Measurements from ENCODE around the gene SMARCA1. TPM values are rescaled to one million over a fixed set of nuclear protein-coding genes. Genes with fewer than 3 reads are reported as not detected.
A peak's percentile ranks its signal among the peaks of the same experiment; 100 is the strongest.

SMARCA1 gene, protein sequence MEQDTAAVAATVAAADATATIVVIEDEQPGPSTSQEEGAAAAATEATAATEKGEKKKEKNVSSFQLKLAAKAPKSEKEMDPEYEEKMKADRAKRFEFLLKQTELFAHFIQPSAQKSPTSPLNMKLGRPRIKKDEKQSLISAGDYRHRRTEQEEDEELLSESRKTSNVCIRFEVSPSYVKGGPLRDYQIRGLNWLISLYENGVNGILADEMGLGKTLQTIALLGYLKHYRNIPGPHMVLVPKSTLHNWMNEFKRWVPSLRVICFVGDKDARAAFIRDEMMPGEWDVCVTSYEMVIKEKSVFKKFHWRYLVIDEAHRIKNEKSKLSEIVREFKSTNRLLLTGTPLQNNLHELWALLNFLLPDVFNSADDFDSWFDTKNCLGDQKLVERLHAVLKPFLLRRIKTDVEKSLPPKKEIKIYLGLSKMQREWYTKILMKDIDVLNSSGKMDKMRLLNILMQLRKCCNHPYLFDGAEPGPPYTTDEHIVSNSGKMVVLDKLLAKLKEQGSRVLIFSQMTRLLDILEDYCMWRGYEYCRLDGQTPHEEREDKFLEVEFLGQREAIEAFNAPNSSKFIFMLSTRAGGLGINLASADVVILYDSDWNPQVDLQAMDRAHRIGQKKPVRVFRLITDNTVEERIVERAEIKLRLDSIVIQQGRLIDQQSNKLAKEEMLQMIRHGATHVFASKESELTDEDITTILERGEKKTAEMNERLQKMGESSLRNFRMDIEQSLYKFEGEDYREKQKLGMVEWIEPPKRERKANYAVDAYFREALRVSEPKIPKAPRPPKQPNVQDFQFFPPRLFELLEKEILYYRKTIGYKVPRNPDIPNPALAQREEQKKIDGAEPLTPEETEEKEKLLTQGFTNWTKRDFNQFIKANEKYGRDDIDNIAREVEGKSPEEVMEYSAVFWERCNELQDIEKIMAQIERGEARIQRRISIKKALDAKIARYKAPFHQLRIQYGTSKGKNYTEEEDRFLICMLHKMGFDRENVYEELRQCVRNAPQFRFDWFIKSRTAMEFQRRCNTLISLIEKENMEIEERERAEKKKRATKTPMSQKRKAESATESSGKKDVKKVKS
- total RNA-seq (2013; cell fraction: nucleolus; rRNA removed): 4.4 and 4.9 TPM in 2 replicates
- total RNA-seq (2014; rRNA removed) (not detected in 2 replicates), total RNA-seq (2014; rRNA removed; fragmentation: Illumina TruSeq; extraction: Trizol) (0.04 TPM in 1 of 2 replicates, not detected in the other), total RNA-seq (2021) (0.31 and 0.40 TPM in 2 replicates), polyA plus RNA-seq (2011; rRNA removed) (0.22 and 0.43 TPM in 2 replicates), polyA plus RNA-seq (2014; fragmentation: Illumina TruSeq; extraction: Trizol) (0.03 TPM in 1 of 2 replicates, not detected in the other), polyA plus RNA-seq (2014; fragmentation: Nextera tagmentation; extraction: Ambion mirVana) (under 1 TPM in 1 of 2 experiments, not detected in 1; 0.02 TPM), polyA plus RNA-seq (2014; rRNA removed) (not detected in 2 replicates), polyA plus RNA-seq (2016; fragmentation: Nextera tagmentation; extraction: Ambion mirVana) (under 1 TPM; 0.08 to 0.09 TPM), polyA minus RNA-seq (2011; rRNA and poly(A)+ RNA removed) (0.10 and 0.29 TPM in 2 replicates), Bru-seq, nascent RNA (percentile 33 among the genes with signal in this experiment), BruChase-seq, experiment 1, labeled RNA remaining after a 6-hour chase (percentile 38 among the genes with signal in this experiment), BruChase-seq, experiment 2, labeled RNA remaining after a 2-hour chase (percentile 36 among the genes with signal in this experiment)
- not detected for polyA plus RNA-seq (2011; ENCODE audit: low read depth)
- 0.10 and 0.13 TPM in 2 replicates for polyA plus RNA-seq (2011; cell fraction: cytosol; rRNA removed)
- polyA plus RNA-seq (2011; cell fraction: nucleus; rRNA removed): 0.07 and 0.32 TPM in 2 replicates
- polyA plus RNA-seq (2012): 0.05 and 0.14 TPM in 2 replicates
- not detected in 2 replicates for polyA minus RNA-seq (2011; cell fraction: cytosol; rRNA and poly(A)+ RNA removed)
- polyA minus RNA-seq (2011; cell fraction: nucleus; rRNA and poly(A)+ RNA removed): 0.12 and 0.19 TPM in 2 replicates
- long read RNA-seq, experiment 1: 0 reads
- long read RNA-seq, experiment 2, partial matches to known transcripts: 1 of 2 reads
- long read RNA-seq, experiment 2, other reads (novel, unspliced or antisense): 1 of 2 reads

DNA sequence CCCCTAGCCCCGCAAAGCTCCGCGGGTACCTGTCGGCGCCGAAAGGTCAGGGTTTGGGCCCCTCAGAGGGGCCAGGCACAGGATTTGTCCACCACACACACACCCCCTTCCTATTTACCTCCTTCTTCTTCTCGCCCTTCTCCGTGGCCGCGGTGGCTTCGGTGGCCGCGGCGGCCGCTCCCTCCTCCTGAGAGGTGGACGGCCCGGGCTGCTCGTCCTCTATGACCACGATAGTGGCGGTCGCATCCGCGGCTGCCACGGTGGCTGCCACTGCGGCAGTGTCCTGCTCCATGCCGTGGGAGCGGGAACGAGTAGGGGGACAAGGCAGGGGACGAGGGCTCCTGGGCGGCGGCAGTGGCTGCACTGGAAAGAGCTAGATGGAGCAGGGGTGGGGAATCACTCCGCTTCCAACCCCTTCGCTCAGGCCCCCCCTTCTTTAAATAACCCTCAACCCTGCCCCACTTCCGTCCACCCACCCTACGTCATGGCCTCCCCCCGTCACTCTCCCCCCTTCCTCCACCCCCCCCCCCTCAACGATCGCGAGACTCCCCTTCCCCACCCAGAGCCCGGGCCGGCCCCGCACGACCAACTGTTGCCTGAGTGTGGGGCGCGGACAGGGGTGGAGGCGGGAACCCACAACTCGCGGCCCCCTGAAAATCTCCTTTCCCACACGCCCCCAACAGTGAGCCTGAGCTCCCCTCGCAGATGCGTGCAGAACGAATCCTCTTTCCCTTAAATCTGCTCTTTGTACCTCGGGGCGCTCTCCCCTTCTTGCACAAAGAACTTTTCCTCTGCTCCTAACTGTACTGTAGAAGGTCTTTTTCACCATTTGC lies at the start of gene SMARCA1:
Gene SMARCA1 (minus strand): TSS at position 412 of the 833 bp plus-strand sequence. CDS start 120 bp downstream, at position 292.
- Histone ChIP-seq H3K27ac (ENCODE audit: control insufficient read depth, insufficient read depth) (no peak within 1 kb of the TSS), H3K79me2 (ENCODE audit: control insufficient read depth, insufficient read depth, low read length) (no peaks in the 10 kb centered on the region), H3K4me1 (ENCODE audit: control insufficient read depth, insufficient read depth, low read length) (no peaks in the 10 kb centered on the region), H3K4me2 (ENCODE audit: control insufficient read depth, insufficient read depth) (peak within 1 kb of the TSS; percentile 22; the same call in 1 of the 2 replicates), H4K20me1 (ENCODE audit: control insufficient read depth, insufficient read depth) (no peaks in the 10 kb centered on the region), H3K36me3 (ENCODE audit: control insufficient read depth in 2 of 2, insufficient read depth in 2 of 2, low read length in 1 of 2) (no peaks in the 10 kb centered on the region), H3K4me3 (no peak within 1 kb of the TSS; the same call in 1 of the 2 replicates), H3K9me3 (replicated peaks; ENCODE audit: control insufficient read depth, insufficient read depth, low read length) (no peaks in the 10 kb centered on the region), H3K9ac (ENCODE audit: control insufficient read depth, insufficient read depth, low read length) (no peak within 1 kb of the TSS), H3K27me3 (replicated peaks in 1 of 2; ENCODE audit: control insufficient read depth in 2 of 2, insufficient read depth in 2 of 2, low read length in 1 of 2) (no peaks in the 10 kb centered on the region; a peak in 1 of 4 replicates), H2AFZ (ENCODE audit: control insufficient read depth, low read depth, low read length) (no peak within 1 kb of the TSS)
- ChIA-PET POLR2A (no interaction called here), RAD21 (ENCODE audit: unreplicated experiment) (no interaction called here), SMC1A (ENCODE audit: uncharacterized antibody, unreplicated experiment) (no interaction called here), CTCF (no interaction called here)
- no TSS peak for BruUV-seq (replicated peaks)
- TF ChIP-seq RAD21 (IDR thresholded peaks at IDR 0.05; ENCODE audit: insufficient read depth, low read depth, low read length) (no peak), CBX3 (IDR thresholded peaks at IDR 0.05; ENCODE audit: borderline replicate concordance, low read depth) (no peak), SIN3A (IDR thresholded peaks at IDR 0.05; ENCODE audit: low read depth, low read length) (no peak), CREB1 (IDR thresholded peaks at IDR 0.05; ENCODE audit: low read depth) (no peak)
- TF ChIP-seq, protein P1, sequence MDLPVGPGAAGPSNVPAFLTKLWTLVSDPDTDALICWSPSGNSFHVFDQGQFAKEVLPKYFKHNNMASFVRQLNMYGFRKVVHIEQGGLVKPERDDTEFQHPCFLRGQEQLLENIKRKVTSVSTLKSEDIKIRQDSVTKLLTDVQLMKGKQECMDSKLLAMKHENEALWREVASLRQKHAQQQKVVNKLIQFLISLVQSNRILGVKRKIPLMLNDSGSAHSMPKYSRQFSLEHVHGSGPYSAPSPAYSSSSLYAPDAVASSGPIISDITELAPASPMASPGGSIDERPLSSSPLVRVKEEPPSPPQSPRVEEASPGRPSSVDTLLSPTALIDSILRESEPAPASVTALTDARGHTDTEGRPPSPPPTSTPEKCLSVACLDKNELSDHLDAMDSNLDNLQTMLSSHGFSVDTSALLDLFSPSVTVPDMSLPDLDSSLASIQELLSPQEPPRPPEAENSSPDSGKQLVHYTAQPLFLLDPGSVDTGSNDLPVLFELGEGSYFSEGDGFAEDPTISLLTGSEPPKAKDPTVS (IDR thresholded peaks at IDR 0.05; ENCODE audit: low read depth, low read length): no peak
- in situ Hi-C loops (cut with MboI) (no loop called here), intact Hi-C loops (cut with micrococcal nuclease; ENCODE audit: unreplicated experiment) (no loop called here)
- ATAC-seq (peak; percentile 15; the same call in 2 of the 3 replicates), FAIRE-seq (no peak), DNase-seq (ENCODE audit: low read depth, low spot score) (no peak)
- WGBS (ENCODE audit: insufficient coverage, insufficient replicate concordance, low lambda C conversion rate, missing lambda C conversion rate): 53% methylated on average over 38 of the region's 54 CpGs

All from GM12878 (cell line).